Measurements from ENCODE around the gene SH2D6.

DNA sequence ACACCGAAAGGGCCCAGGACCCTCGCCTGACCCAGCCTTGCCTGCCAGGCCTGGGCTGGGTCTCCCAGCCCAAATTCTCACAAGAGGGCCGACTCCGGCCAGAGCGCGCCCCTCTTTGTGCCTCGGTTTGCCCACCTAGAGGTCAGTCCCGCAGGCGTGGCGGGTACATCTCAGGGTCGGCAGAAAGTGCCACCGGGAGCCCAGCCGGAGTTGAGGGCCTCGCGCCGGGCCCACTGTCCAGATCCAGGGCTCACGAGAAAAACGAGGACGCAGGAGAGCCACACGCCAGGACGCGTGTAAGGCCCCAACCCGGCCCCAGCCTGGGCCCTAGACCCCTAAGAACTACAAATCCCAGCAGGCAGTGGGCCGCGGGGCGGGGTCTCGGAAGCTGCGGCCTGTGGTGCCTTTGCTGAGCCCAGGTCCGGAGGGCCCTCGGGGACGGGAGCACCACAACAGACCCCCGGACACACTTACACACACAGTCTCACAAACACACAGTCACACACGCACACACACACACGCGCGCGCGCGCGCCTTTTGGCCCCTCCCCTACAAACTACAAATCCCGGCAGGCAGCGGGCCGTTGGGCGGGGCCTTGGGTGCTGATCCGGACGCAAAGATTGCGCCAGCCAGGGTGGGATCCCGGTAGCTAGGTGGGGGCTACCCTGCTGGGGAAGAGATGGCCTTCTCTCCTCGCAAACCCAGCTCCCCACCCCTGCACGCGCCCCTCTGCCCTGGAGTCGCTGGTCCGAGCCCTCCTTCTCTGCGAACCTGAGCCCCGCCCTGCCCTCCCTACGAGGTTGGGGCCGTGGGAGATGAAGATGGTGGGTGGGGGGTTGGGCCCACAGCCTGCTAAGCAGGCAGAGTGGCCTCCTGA, at the start of gene SH2D6:
- TF ChIP-seq EZH2phosphoT487 (IDR thresholded peaks at IDR 0.05; ENCODE audit: insufficient read depth, low read depth) (no peak), EZH2 (IDR thresholded peaks at IDR 0.05; ENCODE audit: insufficient read depth, poor library complexity, severe bottlenecking) (no peak)

Data from GM23248 (cell line).